SK-N-SH (cell line): ENCODE results near the gene DDC. TPM values are rescaled to one million over a fixed set of nuclear protein-coding genes. Genes with fewer than 3 reads are reported as not detected.
"Not testable (repeated sequence)": the region's sequence is repeated elsewhere in the genome, so short reads cannot be mapped to it uniquely, and the experiment has no call there.

Experiments
- CTCF ChIA-PET: fragments of 300-600, 350-600 bp; formaldehyde crosslinking; extraction: SDS; loops from one replicate; lab custom pipeline; 2021; lab: Yijun Ruan, JAX
- POLR2A ChIA-PET: fragments of 350-600 bp; sonication (Branson Sonifier 250); formaldehyde crosslinking; extraction: SDS; loops from one replicate; lab custom pipeline; 2020; ENCODE audit warnings: antibody characterized with exemption, inconsistent platforms; lab: Yijun Ruan, JAX
- DNase-seq: peaks from one replicate; pipeline ENCODE4 v3.0.0; 2012
- H2AFZ ChIP-seq: fragments of 200-600 bp; sonication (generic); 2 replicates; pipeline ENCODE4 v1.8.1; 2016; ENCODE audit warnings: antibody characterized with exemption, mild to moderate bottlenecking, low read depth
- H3F3A ChIP-seq: fragments of 200-600 bp; sonication (generic); replicated peaks from 2 replicates; pipeline ENCODE3; 2016; ENCODE audit warnings: antibody characterized with exemption, mild to moderate bottlenecking; ENCODE audit not compliant: insufficient read depth
- H3K27ac ChIP-seq, 2 experiments: fragments of 200-500 bp in 1 of 2; fragments of 200-600 bp in 1 of 2; sonication (Bioruptor generic) in 1 of 2; sonication (generic), shearing (Covaris generic) in 1 of 2; 2 replicates each; pipeline versions ENCODE4 v1.5.1 to v1.6.1; 2014 to 2016; ENCODE audit warnings: low read depth in 2 of 2, inconsistent platforms in 1 of 2, low read length in 1 of 2, mild to moderate bottlenecking in 1 of 2, mixed read lengths in 1 of 2
- H3K27me3 ChIP-seq: fragments of 200-600 bp; sonication (generic), shearing (Covaris generic); 2 replicates; pipeline ENCODE4 v1.6.1; 2016; ENCODE audit warnings: mixed run types; ENCODE audit not compliant: insufficient read depth
- H3K36me3 ChIP-seq, 2 experiments: fragments of 200-500 bp in 1 of 2; fragments of 200-600 bp in 1 of 2; sonication (Bioruptor generic) in 1 of 2; sonication (generic) in 1 of 2; replicated peaks in 1 of 2; 2 replicates each; pipeline versions ENCODE3 to v1.5.1; 2014 to 2016; ENCODE audit warnings: low read length in 1 of 2, mild to moderate bottlenecking in 1 of 2; ENCODE audit not compliant: insufficient read depth in 2 of 2, control insufficient read depth in 1 of 2
- H3K4me1 ChIP-seq, 2 experiments: fragments of 200-500 bp in 1 of 2; fragments of 200-600 bp in 1 of 2; sonication (Bioruptor generic) in 1 of 2; sonication (generic), shearing (Covaris generic) in 1 of 2; 2 replicates each; pipeline versions ENCODE4 v1.5.1 to v1.6.1; 2014 to 2016; ENCODE audit warnings: low read depth in 1 of 2, low read length in 1 of 2, mixed run types in 1 of 2; ENCODE audit not compliant: insufficient read depth in 2 of 2, control insufficient read depth in 1 of 2
- H3K4me2 ChIP-seq: fragments of 200-600 bp; sonication (generic), shearing (Covaris generic); 2 replicates; pipeline ENCODE4 v1.6.1; 2017; ENCODE audit warnings: mixed run types
- H3K4me3 ChIP-seq, 2 experiments: fragments of 200-500 bp in 1 of 2; fragments of 200-600 bp in 1 of 2; sonication (Bioruptor generic) in 1 of 2; sonication (generic), shearing (Covaris generic) in 1 of 2; 2 replicates each; pipeline versions ENCODE4 v1.5.1 to v1.8.1; 2014 to 2016; ENCODE audit warnings: low read depth in 2 of 2, inconsistent platforms in 1 of 2, low read length in 1 of 2, mild to moderate bottlenecking in 1 of 2, mixed read lengths in 1 of 2, moderate library complexity in 1 of 2
- H3K79me2 ChIP-seq: fragments of 200-600 bp; sonication (generic); 2 replicates; pipeline ENCODE4 v1.8.1; 2017; ENCODE audit warnings: mild to moderate bottlenecking; ENCODE audit not compliant: insufficient read depth
- H3K9ac ChIP-seq: fragments of 200-600 bp; sonication (generic); 2 replicates; pipeline ENCODE4 v1.6.1; 2017; ENCODE audit warnings: mixed run types
- H3K9me2 ChIP-seq: fragments of 200-600 bp; sonication (generic); 2 replicates; pipeline ENCODE4 v1.6.1; 2017; ENCODE audit warnings: mixed run types
- H3K9me3 ChIP-seq: fragments of 200-600 bp; sonication (generic); 2 replicates; pipeline ENCODE4 v1.6.1; 2017; ENCODE audit warnings: mixed run types, mild to moderate bottlenecking, moderate library complexity
- H4K20me1 ChIP-seq: fragments of 200-600 bp; sonication (generic); 2 replicates; pipeline ENCODE4 v1.6.1; 2017; ENCODE audit warnings: mild to moderate bottlenecking, mixed run types; ENCODE audit not compliant: insufficient read depth
- FOSL2 ChIP-seq: IDR thresholded peaks from 2 replicates; pipeline ENCODE4 v1.4.0; 2012; ENCODE audit warnings: low read depth, mild to moderate bottlenecking, moderate library complexity, borderline replicate concordance
- RXRA ChIP-seq: IDR thresholded peaks from 2 replicates; pipeline ENCODE4 v1.4.0; 2012; ENCODE audit warnings: low read depth, mild to moderate bottlenecking, borderline replicate concordance
- WGBS: methylation state at CpG from one replicate; pipeline ENCODE4 v1.1.6; 2017; ENCODE audit warnings: low lambda C conversion rate; 5-methylcytosine and 5-hydroxymethylcytosine counted together
- polyA plus RNA-seq, 3 experiments: library from polyadenylated mRNA; depleted of rRNA; stranded (reverse); fragments of >200 nt; gene quantifications; 2 replicates each; pipeline ENCODE4 v1.2.3, GENCODE V29; 2012

Gene DDC
- polyA plus RNA-seq, 1 of the 3 experiments (the other 2 are of a cell fraction) = 1.8 TPM

- no peak for TF ChIP-seq RXRA
- TF ChIP-seq FOSL2 = no peak
- Histone ChIP-seq H3K4me3 (no peak overlapping the region; a peak in 1 of 4 replicates), H3K9me2 (no peaks in the 10 kb centered on the region), H3K9ac (no peak overlapping the region), H2AFZ (no peak overlapping the region), H3F3A (no peaks in the 10 kb centered on the region), H3K79me2 (no peaks in the 10 kb centered on the region), H4K20me1 (no peaks in the 10 kb centered on the region), H3K9me3 (0 out of 2 replicates have a peak, but pooled peaks cover 10% of the 10 kb centered on the region), H3K4me2 (no peak overlapping the region), H3K27me3 (no peaks in the 10 kb centered on the region), H3K4me1 (no peaks in the 10 kb centered on the region; a peak in 1 of 4 replicates), H3K27ac (no peak overlapping the region), H3K36me3 (no peaks in the 10 kb centered on the region)
- 56% methylated on average over 3 of the region's 4 CpGs for WGBS
- POLR2A ChIA-PET = no interaction called here
- DNase-seq = no peak
- CTCF ChIA-PET = interaction anchor here (0.8 to 6.0 kb wide), 4 partner anchors 12 to 94 kb away, joined by 3 to 34 read pairs (median 3); no protein-coding TSS in a partner anchor
These were observed 19.2 kb upstream of the DDC start for GRCh38 chr7:50584386-50584785.

GRCh38 chr7:50583295-50583694 lies 18.1 kb upstream of the DDC start:
- H4K20me1 ChIP-seq, H3K36me3 ChIP-seq, H3K4me3 ChIP-seq, H3K4me2 ChIP-seq, H2AFZ ChIP-seq, DNase-seq, H3K9me2 ChIP-seq, H3K4me1 ChIP-seq, POLR2A ChIA-PET, H3K79me2 ChIP-seq, H3K27ac ChIP-seq, H3K9ac ChIP-seq, H3F3A ChIP-seq, H3K9me3 ChIP-seq, H3K27me3 ChIP-seq: not testable (repeated sequence)
- 48% methylated on average over 4 of the region's 4 CpGs for WGBS
- CTCF ChIA-PET = interaction anchor here (0.9 to 6.0 kb wide), 2 partner anchors 13 to 116 kb away, joined by 4 to 34 read pairs; no protein-coding TSS in a partner anchor

GRCh38 chr7:50582271-50582670 lies 17.1 kb upstream of the DDC start:
- 69% methylated on average over 4 of the region's 4 CpGs for WGBS
- H3K4me2 ChIP-seq, H3K27me3 ChIP-seq, DNase-seq, POLR2A ChIA-PET, H3K4me1 ChIP-seq, H2AFZ ChIP-seq, H3K36me3 ChIP-seq, H3F3A ChIP-seq, H3K9ac ChIP-seq, H4K20me1 ChIP-seq, H3K9me2 ChIP-seq, H3K27ac ChIP-seq, H3K4me3 ChIP-seq, H3K79me2 ChIP-seq, H3K9me3 ChIP-seq: not testable (repeated sequence)
- CTCF ChIA-PET = interaction anchor here (1.8 to 2.0 kb wide), 2 partner anchors 13 to 115 kb away, joined by 5 to 10 read pairs; no protein-coding TSS in a partner anchor

- whole genome bisulfite sequencing = 28% methylated on average over 2 of the region's 2 CpGs
- not testable (repeated sequence) for H3K27me3 ChIP-seq
These were observed 15.5 kb upstream of the DDC start for GRCh38 chr7:50580666-50581065.

More at GRCh38 chr7:50580666-50581065, 15.5 kb upstream of the DDC start:
- not testable (repeated sequence) for H3K4me1 ChIP-seq, H3F3A ChIP-seq, H3K4me3 ChIP-seq, H3K4me2 ChIP-seq, DNase-seq, H3K27ac ChIP-seq, H3K79me2 ChIP-seq, H2AFZ ChIP-seq, H3K9ac ChIP-seq, H3K9me2 ChIP-seq, H4K20me1 ChIP-seq, H3K9me3 ChIP-seq, H3K36me3 ChIP-seq
- POLR2A ChIA-PET = interaction anchor here (1.2 kb wide), 1 partner anchor 20 kb away, joined by 3 read pairs; no protein-coding TSS in a partner anchor
- CTCF ChIA-PET = interaction anchor here (1.4 to 2.0 kb wide), 2 partner anchors 15 to 113 kb away, joined by 3 to 5 read pairs; no protein-coding TSS in a partner anchor
